Right ventricle myocardium inferior (tissue), 1 donor: Measurements from ENCODE around the gene DNAH17. TPM values are rescaled to one million over a fixed set of nuclear protein-coding genes. Genes with fewer than 3 reads are reported as not detected.

Source experiments
- ATAC-seq: fragments of 200-7000 bp; cut with Tn5 transposase; one replicate; pipeline ENCODE4 v1.9.1; 2020; ENCODE audit warnings: mild to moderate bottlenecking, moderate library complexity
- DNase-seq: peaks from one replicate; pipeline ENCODE4 v3.0.0; 2021; ENCODE audit errors: missing footprints
- intact Hi-C: fragments of 100-400 bp; cut with DNase I; formaldehyde crosslinking; loops from one replicate; pipeline ENCODE4 v1.11.0; 2022
- total RNA-seq: library from RNA; stranded (reverse); fragmentation: NEBNext Ultra II Directional; extraction: Animal tissue kit (Norgen Biotek cat#: 25700); gene quantifications from one replicate; pipeline ENCODE4 v1.2.1, GENCODE V29; 2021
- donor health status: DM: no; HTN: yes; CAD: no; lungs with severe emphysema.

The DNAH17 gene
- total RNA-seq, 1 donor from 2014 or later: not detected

GRCh38 chr17:78400581-78401240, 176.5 kb downstream of the DNAH17 start:
- ATAC-seq: no peak
- intact Hi-C loops: no loop called here
- peak; percentile 60 for DNase-seq

- DNase-seq: peak; percentile 57
- intact Hi-C loops: no loop called here
- ATAC-seq: no peak
Observed at GRCh38 chr17:78399693-78400144, 177.5 kb downstream of the DNAH17 start.

- ATAC-seq: no peak
- intact Hi-C loops: no loop called here
- peak; percentile 53 for DNase-seq
Observed at GRCh38 chr17:78399028-78399692, 178.0 kb downstream of the DNAH17 start.

GRCh38 chr17:78398390-78398789, 178.8 kb downstream of the DNAH17 start:
- intact Hi-C loops: no loop called here
- DNase-seq: peak; percentile 33
- ATAC-seq: no peak

- intact Hi-C loops: no loop called here
- peak; percentile 79 for DNase-seq
- peak; percentile 94 for ATAC-seq
Observed at GRCh38 chr17:78397681-78398101, 179.5 kb downstream of the DNAH17 start.

GRCh38 chr17:78396441-78397337, 180.5 kb downstream of the DNAH17 start:
- ATAC-seq (peak; percentile 64), DNase-seq (peak; percentile 72)
- intact Hi-C loops: no loop called here

- DNase-seq: peak; percentile 26
- intact Hi-C loops: no loop called here
- no peak for ATAC-seq
Observed at GRCh38 chr17:78395155-78395554, 182.0 kb downstream of the DNAH17 start.

GRCh38 chr17:78394209-78394608, 183.0 kb downstream of the DNAH17 start:
- intact Hi-C loops: no loop called here
- ATAC-seq (no peak), DNase-seq (no peak)

- intact Hi-C loops: no loop called here
- ATAC-seq (no peak), DNase-seq (no peak)
Observed at GRCh38 chr17:78393575-78393974, 183.6 kb downstream of the DNAH17 start.

GRCh38 chr17:78392295-78392694, 184.9 kb downstream of the DNAH17 start:
- intact Hi-C loops: no loop called here
- no peak for ATAC-seq
- peak; percentile 32 for DNase-seq

GRCh38 chr17:78391843-78392242, 185.4 kb downstream of the DNAH17 start:
- ATAC-seq: no peak
- DNase-seq: no peak
- intact Hi-C loops: no loop called here

- intact Hi-C loops: no loop called here
- DNase-seq (peak; percentile 51), ATAC-seq (no peak)
Observed at GRCh38 chr17:78391051-78391431, 186.2 kb downstream of the DNAH17 start.

GRCh38 chr17:78390241-78391050, 186.8 kb downstream of the DNAH17 start:
- ATAC-seq (peak; percentile 15), DNase-seq (peak; percentile 34)
- intact Hi-C loops: no loop called here

GRCh38 chr17:78387977-78388941, 188.9 kb downstream of the DNAH17 start:
- intact Hi-C loops: no loop called here
- ATAC-seq (peak; percentile 45), DNase-seq (peak; percentile 67)

GRCh38 chr17:78384479-78385175, 192.6 kb downstream of the DNAH17 start:
- ATAC-seq (no peak), DNase-seq (peak; percentile 34)
- intact Hi-C loops: no loop called here

GRCh38 chr17:78383725-78384471, 193.3 kb downstream of the DNAH17 start:
- ATAC-seq (peak; percentile 62), DNase-seq (peak; percentile 94)
- intact Hi-C loops: no loop called here
